HG03196 (cell line): ENCODE results near the gene B4GALNT4.
"Not testable (repeated sequence)": the region's sequence is repeated elsewhere in the genome, so short reads cannot be mapped to it uniquely, and the experiment has no call there.

ENCODE experiments used
- ATAC-seq: cut with Tn5 transposase; IDR thresholded peaks from one replicate; pipeline ENCODE4 v1.9.1; 2021; ENCODE audit not compliant: unreplicated experiment

Gene B4GALNT4

GRCh38 chr11:373716-374551, 4.6 kb downstream of the B4GALNT4 start:
- no peak for ATAC-seq

- no peak for ATAC-seq
Observed at GRCh38 chr11:375065-376025, 6.0 kb downstream of the B4GALNT4 start.

- no peak for ATAC-seq
Observed at GRCh38 chr11:376531-377173, 7.4 kb downstream of the B4GALNT4 start.

GRCh38 chr11:377174-377865, 8.0 kb downstream of the B4GALNT4 start:
- no peak for ATAC-seq

GRCh38 chr11:377883-378500, 8.7 kb downstream of the B4GALNT4 start:
- ATAC-seq = no peak

GRCh38 chr11:379205-380094, 10.2 kb downstream of the B4GALNT4 start:
- no peak for ATAC-seq

- ATAC-seq = no peak
Observed at GRCh38 chr11:380095-380480, 10.8 kb downstream of the B4GALNT4 start.

- no peak for ATAC-seq
Observed at GRCh38 chr11:380491-380890, 11.2 kb downstream of the B4GALNT4 start.

- no peak for ATAC-seq
Observed at GRCh38 chr11:380996-381395, 11.7 kb downstream of the B4GALNT4 start.

- ATAC-seq = no peak
Observed at GRCh38 chr11:381501-382072, 12.3 kb downstream of the B4GALNT4 start.

GRCh38 chr11:382081-382629, 12.9 kb downstream of the B4GALNT4 start:
- no peak for ATAC-seq

- no peak for ATAC-seq
Observed at GRCh38 chr11:383431-383830, 14.1 kb downstream of the B4GALNT4 start.

GRCh38 chr11:384511-384910, 15.2 kb downstream of the B4GALNT4 start:
- ATAC-seq = no peak

- no peak for ATAC-seq
Observed at GRCh38 chr11:385594-386351, 16.5 kb downstream of the B4GALNT4 start.

GRCh38 chr11:386483-386882, 17.2 kb downstream of the B4GALNT4 start:
- no peak for ATAC-seq

- ATAC-seq = no peak
Observed at GRCh38 chr11:387193-387793, 18.0 kb downstream of the B4GALNT4 start.

- not testable (repeated sequence) for ATAC-seq
Observed at GRCh38 chr11:389369-389768, 20.1 kb downstream of the B4GALNT4 start.

- no peak for ATAC-seq
Observed at GRCh38 chr11:390175-390574, 20.9 kb downstream of the B4GALNT4 start.
